ENCODE results near the gene PCYOX1L.

PCYOX1L gene

DNA sequence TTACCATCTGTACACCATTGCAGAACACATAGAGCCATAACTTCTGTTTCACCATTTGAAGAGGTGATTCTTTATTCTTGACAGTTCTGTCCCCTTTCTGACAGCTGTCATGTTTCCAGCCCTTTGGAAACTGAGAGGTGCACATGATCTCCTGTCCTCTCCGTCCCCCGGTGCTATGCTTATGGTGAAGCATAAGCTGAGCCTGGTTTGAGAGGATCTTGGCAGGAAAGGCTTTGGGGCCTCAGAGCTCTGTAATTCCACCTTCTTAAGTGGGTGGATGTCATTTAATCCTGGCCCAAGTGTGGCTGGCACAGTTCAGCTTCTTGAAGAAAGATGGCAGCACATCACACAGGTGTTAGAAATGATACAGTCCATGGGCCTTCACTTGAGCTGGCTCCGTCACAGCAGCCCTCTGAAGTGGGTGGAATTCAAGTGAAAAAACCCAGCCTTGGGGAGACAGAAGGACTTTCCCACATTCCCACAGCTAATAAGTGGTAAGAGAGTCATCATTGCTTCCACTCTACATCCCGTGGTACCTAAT is 43.2 kb upstream of the PCYOX1L start:
- TF ChIP-seq, protein P1, sequence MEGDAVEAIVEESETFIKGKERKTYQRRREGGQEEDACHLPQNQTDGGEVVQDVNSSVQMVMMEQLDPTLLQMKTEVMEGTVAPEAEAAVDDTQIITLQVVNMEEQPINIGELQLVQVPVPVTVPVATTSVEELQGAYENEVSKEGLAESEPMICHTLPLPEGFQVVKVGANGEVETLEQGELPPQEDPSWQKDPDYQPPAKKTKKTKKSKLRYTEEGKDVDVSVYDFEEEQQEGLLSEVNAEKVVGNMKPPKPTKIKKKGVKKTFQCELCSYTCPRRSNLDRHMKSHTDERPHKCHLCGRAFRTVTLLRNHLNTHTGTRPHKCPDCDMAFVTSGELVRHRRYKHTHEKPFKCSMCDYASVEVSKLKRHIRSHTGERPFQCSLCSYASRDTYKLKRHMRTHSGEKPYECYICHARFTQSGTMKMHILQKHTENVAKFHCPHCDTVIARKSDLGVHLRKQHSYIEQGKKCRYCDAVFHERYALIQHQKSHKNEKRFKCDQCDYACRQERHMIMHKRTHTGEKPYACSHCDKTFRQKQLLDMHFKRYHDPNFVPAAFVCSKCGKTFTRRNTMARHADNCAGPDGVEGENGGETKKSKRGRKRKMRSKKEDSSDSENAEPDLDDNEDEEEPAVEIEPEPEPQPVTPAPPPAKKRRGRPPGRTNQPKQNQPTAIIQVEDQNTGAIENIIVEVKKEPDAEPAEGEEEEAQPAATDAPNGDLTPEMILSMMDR (IDR thresholded peaks at IDR 0.05; ENCODE audit: control extremely low read depth, extremely low read depth, low read depth, missing control alignments), result no peak
- ChIA-PET POLR2A (no interaction called here), CTCF (interaction anchor here (1.0 to 2.6 kb wide), 15 partner anchors 9 to 250 kb away, joined by 3 to 19 read pairs (median 5); partner anchors contain the start of gene GRPEL2)
- DNase-seq (ENCODE audit: extremely low spot score), result no peak

DNA sequence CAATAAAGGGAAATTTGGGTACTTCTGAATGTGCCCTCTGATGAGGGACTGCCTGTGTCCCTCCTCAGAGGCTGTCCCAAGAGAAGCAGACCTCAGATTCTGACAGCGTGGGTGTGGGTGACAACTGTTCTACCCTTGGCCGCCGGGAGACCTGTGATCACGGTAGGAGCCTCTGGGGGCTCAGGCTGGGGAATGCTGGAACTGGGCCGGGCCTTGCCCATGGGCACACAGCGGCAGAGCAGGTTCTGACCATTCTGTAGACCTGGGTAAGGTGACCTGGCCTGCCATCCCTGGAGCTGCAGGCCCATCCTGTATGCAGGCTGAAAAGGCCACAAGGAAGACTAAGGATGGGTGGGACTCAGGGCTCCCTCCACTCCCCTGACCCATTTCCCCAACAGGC is 42.1 kb upstream of the PCYOX1L start:
- ChIA-PET POLR2A (no interaction called here), CTCF (interaction anchor here (1.0 to 2.6 kb wide), 7 partner anchors 10 to 249 kb away, joined by 3 to 19 read pairs (median 5); no protein-coding TSS in a partner anchor)
- DNase-seq (ENCODE audit: extremely low spot score), result no peak
- TF ChIP-seq, protein P1 (IDR thresholded peaks at IDR 0.05; ENCODE audit: control extremely low read depth, extremely low read depth, low read depth, missing control alignments), result no peak

DNA sequence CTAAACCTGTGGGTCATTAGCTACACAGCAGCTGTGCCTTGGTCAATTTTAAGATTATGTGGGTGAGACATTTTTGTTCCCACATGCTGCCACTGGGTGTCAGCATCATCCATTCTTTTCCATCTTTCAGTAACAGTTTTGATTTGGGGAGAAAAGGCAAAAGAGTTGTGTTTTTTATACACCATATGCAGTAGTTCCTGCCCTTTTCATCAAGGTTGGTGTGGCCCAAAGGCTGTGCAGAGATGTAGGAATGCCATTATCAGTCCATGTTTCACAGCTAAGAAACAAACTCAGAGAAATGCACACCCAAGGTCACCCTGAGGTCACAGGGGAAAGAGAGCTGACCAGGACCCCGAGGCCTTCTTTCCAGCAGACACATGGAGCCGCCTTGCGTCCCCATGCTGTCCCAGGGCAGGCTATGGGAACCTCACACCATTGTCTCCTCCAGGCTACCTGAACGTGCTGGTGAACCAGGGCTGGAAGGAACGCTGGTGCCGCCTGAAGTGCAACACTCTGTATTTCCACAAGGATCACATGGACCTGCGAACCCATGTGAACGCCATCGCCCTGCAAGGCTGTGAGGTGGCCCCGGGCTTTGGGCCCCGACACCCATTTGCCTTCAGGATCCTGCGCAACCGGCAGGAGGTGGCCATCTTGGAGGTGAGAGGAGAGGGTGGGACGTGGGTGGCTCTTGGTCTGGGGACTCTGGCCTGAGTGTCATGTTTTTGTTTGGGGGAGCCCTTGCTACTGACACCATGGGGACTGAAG is 40.4 kb upstream of the PCYOX1L start:
- TF ChIP-seq, protein P1 (IDR thresholded peaks at IDR 0.05; ENCODE audit: control extremely low read depth, extremely low read depth, low read depth, missing control alignments), result peak; percentile 74
- peak; percentile 75 for DNase-seq (ENCODE audit: extremely low spot score)
- POLR2A ChIA-PET, result no interaction called here
- CTCF ChIA-PET, result interaction anchor here (0.6 to 12.6 kb wide), 24 partner anchors 9 to 683 kb away, joined by 3 to 152 read pairs (median 4); partner anchors contain the start of genes CSNK1A1, GRPEL2, HMGXB3 and PCYOX1L

DNA sequence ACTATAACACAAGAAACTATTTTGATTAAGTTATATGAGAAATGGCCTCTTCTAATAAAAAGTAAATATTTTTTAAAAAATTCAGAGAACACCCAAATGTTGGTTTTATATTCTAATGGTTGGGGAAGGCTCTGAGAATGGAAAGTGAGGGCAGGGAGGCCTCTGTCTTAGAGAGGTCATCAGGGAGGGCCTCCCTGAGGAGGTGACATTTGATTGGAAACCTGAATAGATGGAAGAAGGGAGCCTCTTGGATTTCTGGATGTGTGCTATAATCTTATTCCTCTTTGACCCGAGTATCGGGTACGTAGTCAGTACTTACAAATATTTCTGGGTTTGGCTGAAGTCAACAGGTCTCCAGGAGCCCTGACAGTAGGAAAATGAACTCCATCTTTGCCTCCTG is 38.7 kb upstream of the PCYOX1L start:
- no peak for DNase-seq (ENCODE audit: extremely low spot score)
- CTCF ChIA-PET, result interaction anchor here (1.2 to 12.6 kb wide), 2 partner anchors 51 to 116 kb away, joined by 3 to 152 read pairs; no protein-coding TSS in a partner anchor
- TF ChIP-seq, protein P1 (IDR thresholded peaks at IDR 0.05; ENCODE audit: control extremely low read depth, extremely low read depth, low read depth, missing control alignments), result no peak
- POLR2A ChIA-PET, result no interaction called here

DNA sequence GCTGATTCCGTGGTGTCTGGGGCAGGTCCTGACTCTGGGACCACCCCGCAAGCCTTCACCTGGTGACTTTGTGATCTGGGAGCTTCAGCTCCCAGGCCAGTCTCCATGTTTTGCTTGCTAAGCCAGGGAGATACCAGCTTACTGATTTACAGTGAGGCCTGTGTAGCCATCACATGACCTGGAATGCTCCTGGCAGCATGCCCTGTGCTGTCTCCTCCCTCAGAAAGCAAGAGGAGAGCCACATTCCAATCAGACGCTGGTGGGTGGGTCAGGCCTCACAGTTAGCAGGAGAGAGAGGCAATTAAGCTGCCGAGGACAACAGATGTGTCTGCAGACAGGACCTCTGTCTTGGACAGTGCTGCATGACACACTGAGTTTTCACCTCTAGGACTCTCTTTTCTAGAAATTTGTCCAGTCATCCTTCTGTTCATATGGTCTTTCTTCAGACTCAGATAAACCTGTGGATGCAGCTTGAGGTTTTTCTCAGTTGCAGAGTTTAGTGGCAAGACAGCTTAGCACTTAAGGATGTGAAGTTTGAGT is 37.0 kb upstream of the PCYOX1L start:
- DNase-seq (ENCODE audit: extremely low spot score), result no peak
- TF ChIP-seq, protein P1 (IDR thresholded peaks at IDR 0.05; ENCODE audit: control extremely low read depth, extremely low read depth, low read depth, missing control alignments), result no peak
- ChIA-PET CTCF (interaction anchor here (0.8 to 12.6 kb wide), 9 partner anchors 10 to 244 kb away, joined by 3 to 152 read pairs (median 3); no protein-coding TSS in a partner anchor), POLR2A (no interaction called here)

DNA sequence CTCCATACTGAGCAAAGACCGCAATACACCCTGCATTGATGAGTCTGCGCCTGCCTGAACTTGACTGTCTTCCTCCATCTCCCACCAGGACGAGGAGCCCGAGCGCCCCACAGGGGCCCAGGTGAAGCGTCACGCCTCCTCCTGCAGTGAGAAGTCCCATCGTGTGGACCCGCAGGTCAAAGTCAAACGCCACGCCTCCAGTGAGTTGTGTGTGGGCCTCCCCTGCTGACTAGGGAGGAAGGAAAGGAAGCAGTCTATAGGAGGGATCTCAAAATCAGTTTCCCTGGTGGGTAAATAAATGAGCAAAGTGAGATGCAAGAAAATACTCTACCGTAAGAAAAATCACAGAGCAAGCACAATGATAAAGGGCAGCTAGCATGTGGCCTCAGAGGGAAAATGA is 35.3 kb upstream of the PCYOX1L start:
- CTCF ChIA-PET, result interaction anchor here (0.7 to 12.6 kb wide), 4 partner anchors 10 to 47 kb away, joined by 3 to 152 read pairs (median 3); partner anchors contain the start of gene GRPEL2
- POLR2A ChIA-PET, result no interaction called here
- no peak for DNase-seq (ENCODE audit: extremely low spot score)
- TF ChIP-seq, protein P1 (IDR thresholded peaks at IDR 0.05; ENCODE audit: control extremely low read depth, extremely low read depth, low read depth, missing control alignments), result no peak

Measured in GM10248 (cell line).